IPS DF 6.9 (cell line): ENCODE results near the gene TTLL3.
"Not testable (repeated sequence)": the region's sequence is repeated elsewhere in the genome, so short reads cannot be mapped to it uniquely, and the experiment has no call there.

Source experiments
- DNase-seq: peaks from one replicate; pipeline ENCODE4 v3.0.0-alpha.2; 2013; ENCODE audit warnings: low read depth, low spot score
- H3K27ac ChIP-seq: one replicate; pipeline ENCODE4 v1.5.1; 2013; ENCODE audit warnings: low read length, control low read depth
- H3K27me3 ChIP-seq: 2 replicates; pipeline ENCODE4 v1.6.1; 2013; ENCODE audit warnings: mild to moderate bottlenecking, low read length; ENCODE audit not compliant: control insufficient read depth, insufficient read depth
- H3K36me3 ChIP-seq: 2 replicates; pipeline ENCODE4 v1.6.1; 2013; ENCODE audit warnings: low read length; ENCODE audit not compliant: control insufficient read depth, insufficient read depth
- H3K4me1 ChIP-seq: 2 replicates; pipeline ENCODE4 v1.6.1; 2013; ENCODE audit warnings: low read length; ENCODE audit not compliant: control insufficient read depth, insufficient read depth
- H3K4me3 ChIP-seq: 2 replicates; pipeline ENCODE4 v1.5.1; 2013; ENCODE audit warnings: mild to moderate bottlenecking, low read length
- H3K9me3 ChIP-seq: 2 replicates; pipeline ENCODE4 v1.6.1; 2013; ENCODE audit warnings: low read length, inconsistent platforms; ENCODE audit not compliant: control insufficient read depth, insufficient read depth
- WGBS: extraction: QIAGEN DNeasy Blood & Tissue Kit; methylation state at CpG from one replicate; pipeline ENCODE4 v1.1.7; 2013; ENCODE audit warnings: mixed read lengths, missing lambda C conversion rate; ENCODE audit not compliant: insufficient read length, insufficient coverage; 5-methylcytosine and 5-hydroxymethylcytosine counted together

The TTLL3 gene

GRCh38 chr3:9837701-9838582 lies 27.9 kb downstream of the TTLL3 start:
- Histone ChIP-seq H3K9me3 (no peaks in the 10 kb centered on the region), H3K4me1 (no peaks in the 10 kb centered on the region), H3K4me3 (no peak overlapping the region), H3K36me3 (peaks cover 7% of the 10 kb centered on the region; the same call in 1 of the 2 replicates), H3K27ac (no peak overlapping the region), H3K27me3 (no peaks in the 10 kb centered on the region)
- WGBS: no CpG with 5 or more reads among the region's 12 CpGs
- DNase-seq: no peak

GRCh38 chr3:9838856-9839255 lies 28.8 kb downstream of the TTLL3 start:
- H3K9me3 ChIP-seq: no peaks in the 10 kb centered on the region
- no peak for DNase-seq
- H3K36me3 ChIP-seq: peaks cover 7% of the 10 kb centered on the region; the same call in 1 of the 2 replicates
- no peak overlapping the region for H3K27ac ChIP-seq
- WGBS: no CpG with 5 or more reads among the region's 4 CpGs
- no peak overlapping the region for H3K4me3 ChIP-seq
- H3K27me3 ChIP-seq: no peaks in the 10 kb centered on the region
- no peaks in the 10 kb centered on the region for H3K4me1 ChIP-seq

DNA sequence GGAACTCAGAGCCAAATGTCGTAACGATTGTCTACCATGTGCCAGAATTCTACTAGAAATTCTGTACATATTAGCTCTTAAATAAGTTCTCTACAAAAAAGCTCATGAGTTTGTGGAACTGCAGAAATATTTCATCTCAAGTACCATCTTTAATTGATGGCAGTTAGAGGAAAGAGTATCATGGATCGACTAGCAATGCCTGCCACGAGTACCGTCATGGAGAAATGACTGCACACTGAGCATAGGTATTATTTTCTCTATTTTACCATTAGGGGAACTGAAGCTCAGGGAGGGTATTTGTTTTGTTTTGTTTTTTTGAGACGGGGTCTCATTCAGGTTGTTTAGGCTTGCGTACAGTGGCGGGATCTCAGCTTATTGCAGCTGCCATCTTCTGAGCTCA lies 31.0 kb downstream of the TTLL3 start:
- Histone ChIP-seq H3K9me3 (no peaks in the 10 kb centered on the region), H3K4me1 (no peaks in the 10 kb centered on the region), H3K27ac (no peak overlapping the region), H3K4me3 (no peak overlapping the region), H3K36me3 (peaks cover 7% of the 10 kb centered on the region; the same call in 1 of the 2 replicates), H3K27me3 (no peaks in the 10 kb centered on the region)
- no peak for DNase-seq
- no CpG with 5 or more reads among the region's 8 CpGs for WGBS

GRCh38 chr3:9843715-9844438 lies 33.8 kb downstream of the TTLL3 start, which contains the start of gene RPUSD3:
Gene RPUSD3, minus strand, starts transcription at chr3:9844008. Its CDS starts 18 bp downstream, at chr3:9843990.
- WGBS: no CpG with 5 or more reads among the region's 42 CpGs
- DNase-seq: peak; percentile 89
- Histone ChIP-seq H3K27ac (no peak within 1 kb of the TSS), H3K27me3 (no peaks in the 10 kb centered on the region), H3K4me1 (no peaks in the 10 kb centered on the region), H3K9me3 (no peaks in the 10 kb centered on the region), H3K4me3 (peak within 1 kb of the TSS; percentile 77; the same call in 1 of the 2 replicates), H3K36me3 (peaks cover 7% of the 10 kb centered on the region; the same call in 1 of the 2 replicates)

DNA sequence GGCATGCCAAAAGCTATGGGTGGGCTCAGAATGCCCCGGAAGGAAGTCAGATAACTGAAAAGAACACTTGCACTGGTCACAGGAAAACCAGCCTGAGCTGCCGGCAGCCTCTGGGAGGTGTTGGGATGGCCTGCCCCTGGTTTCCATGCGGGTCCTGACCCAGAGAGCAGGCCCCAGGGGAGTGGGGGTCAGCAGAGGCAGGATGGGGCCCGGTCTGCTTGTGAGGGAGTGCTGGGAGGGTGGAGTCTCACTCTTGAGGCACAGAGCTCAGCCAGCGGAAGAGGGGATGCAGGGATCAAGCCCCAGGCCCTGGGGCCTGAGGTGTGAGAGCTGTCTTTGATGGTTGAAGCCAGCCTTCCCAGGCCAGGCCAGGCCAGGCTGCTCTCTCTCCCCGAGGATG lies 36.2 kb downstream of the TTLL3 start:
- H3K36me3 ChIP-seq: peaks cover 7% of the 10 kb centered on the region; the same call in 1 of the 2 replicates
- no peaks in the 10 kb centered on the region for H3K27me3 ChIP-seq
- no peak overlapping the region for H3K4me3 ChIP-seq
- no peak overlapping the region for H3K27ac ChIP-seq
- no peak for DNase-seq
- H3K9me3 ChIP-seq: no peaks in the 10 kb centered on the region
- WGBS: no CpG with 5 or more reads among the region's 6 CpGs
- H3K4me1 ChIP-seq: no peaks in the 10 kb centered on the region

DNA sequence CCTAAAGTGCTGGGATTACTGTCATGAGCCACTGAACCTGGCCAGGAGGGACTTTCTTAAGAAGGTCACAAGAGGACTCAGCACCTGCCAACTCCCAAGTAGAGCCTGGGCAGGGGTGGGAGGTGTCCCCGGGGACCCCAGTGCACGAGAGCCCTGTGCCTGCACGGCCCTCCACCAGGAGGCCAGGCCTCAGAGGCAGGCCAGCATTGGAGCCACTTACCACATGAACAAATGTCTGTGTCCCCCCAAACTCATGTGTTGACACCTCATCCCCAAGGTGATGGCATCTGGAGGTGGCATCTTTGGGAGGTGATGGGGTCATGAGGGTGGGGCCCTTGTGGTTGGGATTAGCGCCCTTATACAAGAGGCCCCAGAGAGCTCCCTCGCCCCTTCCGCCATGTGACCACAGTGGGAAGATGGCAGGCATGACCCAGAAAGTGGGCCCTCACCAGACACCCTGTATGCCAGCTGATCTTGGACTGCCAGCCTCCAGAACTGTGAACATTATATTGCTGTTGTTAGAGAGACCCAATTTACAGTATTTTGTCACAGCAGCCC lies 36.9 kb downstream of the TTLL3 start:
- Histone ChIP-seq H3K9me3 (no peaks in the 10 kb centered on the region), H3K4me3 (no peak overlapping the region), H3K27ac (no peak overlapping the region), H3K27me3 (no peaks in the 10 kb centered on the region), H3K36me3 (no peaks in the 10 kb centered on the region), H3K4me1 (no peaks in the 10 kb centered on the region)
- no CpG with 5 or more reads among the region's 6 CpGs for WGBS
- no peak for DNase-seq

- not testable (repeated sequence) for H3K9me3 ChIP-seq, H3K27ac ChIP-seq, H3K4me1 ChIP-seq, DNase-seq, H3K27me3 ChIP-seq, H3K36me3 ChIP-seq, H3K4me3 ChIP-seq
- no CpG with 5 or more reads among the region's 9 CpGs for WGBS
Measured at GRCh38 chr3:9847870-9848269, 37.8 kb downstream of the TTLL3 start.

DNA sequence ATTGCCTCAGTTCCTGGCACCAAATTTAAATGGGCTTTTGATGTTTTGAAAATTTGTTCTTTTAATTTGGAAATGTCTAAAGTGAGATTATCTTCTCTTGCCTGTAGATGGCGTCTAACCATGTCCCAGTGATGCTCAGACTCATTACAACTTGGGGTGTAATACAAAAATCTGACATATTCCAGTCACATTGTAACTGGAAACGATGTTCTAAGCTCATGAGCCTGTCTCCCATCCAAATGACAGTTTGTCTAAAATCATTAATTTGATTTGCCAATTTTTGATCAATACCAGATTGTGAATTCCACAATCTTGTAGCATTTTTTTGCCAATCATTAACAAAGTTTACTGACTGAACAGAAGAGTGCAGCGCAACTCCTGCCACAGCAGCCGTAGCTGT lies 38.8 kb downstream of the TTLL3 start:
- H3K4me1 ChIP-seq, DNase-seq, H3K27me3 ChIP-seq, H3K9me3 ChIP-seq, H3K4me3 ChIP-seq, H3K27ac ChIP-seq, H3K36me3 ChIP-seq: not testable (repeated sequence)
- WGBS: no CpG with 5 or more reads among the region's 4 CpGs

DNA sequence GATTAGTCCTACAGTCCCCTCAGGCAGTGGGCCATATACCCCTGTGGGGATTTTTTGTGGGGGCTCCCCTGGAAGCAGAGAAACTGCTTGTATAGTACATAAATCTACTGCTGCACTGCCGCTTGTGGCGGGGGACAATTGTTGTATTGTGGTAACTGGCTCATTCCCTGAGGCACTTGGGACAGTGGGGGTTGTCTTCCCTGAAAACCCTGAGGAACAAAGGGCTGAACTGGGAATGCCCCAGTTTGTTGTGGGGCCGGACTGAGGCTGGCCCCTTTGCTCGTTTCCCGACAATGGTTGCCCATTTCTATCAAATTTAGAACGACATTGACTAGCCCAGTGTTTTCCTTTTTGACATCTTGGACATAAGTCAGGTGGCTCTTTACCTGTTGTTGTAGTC lies 41.3 kb downstream of the TTLL3 start:
- H3K4me3 ChIP-seq, DNase-seq, H3K4me1 ChIP-seq, H3K9me3 ChIP-seq, H3K36me3 ChIP-seq, H3K27ac ChIP-seq, H3K27me3 ChIP-seq: not testable (repeated sequence)
- WGBS: no CpG with 5 or more reads among the region's 6 CpGs

- not testable (repeated sequence) for H3K9me3 ChIP-seq, H3K4me3 ChIP-seq, H3K27me3 ChIP-seq, H3K36me3 ChIP-seq, DNase-seq, H3K4me1 ChIP-seq, H3K27ac ChIP-seq
- WGBS: no CpG with 5 or more reads among the region's 6 CpGs
Measured at GRCh38 chr3:9851926-9852325, 41.9 kb downstream of the TTLL3 start.
